Stomach smooth muscle (tissue), 2 donors: ENCODE data around the gene GRIN1.

ENCODE experiments used
- H3K27ac ChIP-seq: one replicate; pipeline ENCODE4 v1.7.0; 2013; ENCODE audit warnings: mild to moderate bottlenecking, low read length, inconsistent platforms
- H3K27me3 ChIP-seq, 2 donors: one replicate each; pipeline ENCODE4 v1.7.0; 2013; ENCODE audit warnings: low read length in 2 of 2; ENCODE audit not compliant: insufficient read depth in 2 of 2, control insufficient read depth in 1 of 2
- H3K36me3 ChIP-seq, 2 donors: one replicate each; pipeline ENCODE4 v1.7.0; 2013; ENCODE audit warnings: low read length in 2 of 2; ENCODE audit not compliant: control insufficient read depth in 2 of 2, insufficient read depth in 2 of 2
- H3K4me1 ChIP-seq: one replicate; pipeline ENCODE4 v1.7.0; 2013; ENCODE audit warnings: low read length; ENCODE audit not compliant: control insufficient read depth, insufficient read depth
- H3K4me3 ChIP-seq, 2 donors: one replicate each; pipeline ENCODE4 v1.7.0; 2013; ENCODE audit warnings: low read length in 2 of 2
- H3K9ac ChIP-seq, 2 donors: one replicate each; pipeline ENCODE4 v1.7.0; 2013; ENCODE audit warnings: low read length in 2 of 2, mild to moderate bottlenecking in 1 of 2
- H3K9me3 ChIP-seq, 2 donors: one replicate each; pipeline ENCODE4 v1.7.0; 2013; ENCODE audit warnings: low read length in 2 of 2; ENCODE audit not compliant: control insufficient read depth in 2 of 2
- donor health status: healthy.
- donor health status: Pancreatic carcinoma.

The GRIN1 gene

DNA sequence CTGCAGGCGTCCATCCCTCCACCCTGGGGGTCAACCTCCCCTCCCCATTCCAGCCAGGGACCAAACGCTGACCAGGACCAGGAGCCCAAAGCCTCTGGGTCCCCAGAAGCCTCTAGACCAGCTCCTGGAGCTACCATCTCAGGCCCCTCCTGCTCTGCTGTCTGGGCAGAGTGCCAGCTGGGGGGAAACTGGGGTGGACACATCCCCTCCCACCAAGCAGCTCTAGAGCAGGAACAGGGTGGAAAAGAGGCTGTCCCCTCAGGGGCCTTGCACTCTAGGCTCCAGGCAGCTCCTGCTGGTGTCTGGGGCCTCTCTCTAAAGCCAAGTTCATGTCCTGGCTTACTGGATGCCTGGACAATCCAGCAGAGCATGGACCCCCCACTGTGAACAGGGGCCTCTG, 53.9 kb downstream of the GRIN1 start:
- H3K27ac ChIP-seq: no peak overlapping the region
- H3K9ac ChIP-seq: no peak overlapping the region
- no peaks in the 10 kb centered on the region for H3K9me3 ChIP-seq
- no peak overlapping the region for H3K4me3 ChIP-seq
- H3K36me3 ChIP-seq: peaks cover 2 to 5% of the 10 kb centered on the region in 2 donors
- H3K4me1 ChIP-seq: peaks cover 36% of the 10 kb centered on the region
- H3K27me3 ChIP-seq: no peaks in the 10 kb centered on the region

DNA sequence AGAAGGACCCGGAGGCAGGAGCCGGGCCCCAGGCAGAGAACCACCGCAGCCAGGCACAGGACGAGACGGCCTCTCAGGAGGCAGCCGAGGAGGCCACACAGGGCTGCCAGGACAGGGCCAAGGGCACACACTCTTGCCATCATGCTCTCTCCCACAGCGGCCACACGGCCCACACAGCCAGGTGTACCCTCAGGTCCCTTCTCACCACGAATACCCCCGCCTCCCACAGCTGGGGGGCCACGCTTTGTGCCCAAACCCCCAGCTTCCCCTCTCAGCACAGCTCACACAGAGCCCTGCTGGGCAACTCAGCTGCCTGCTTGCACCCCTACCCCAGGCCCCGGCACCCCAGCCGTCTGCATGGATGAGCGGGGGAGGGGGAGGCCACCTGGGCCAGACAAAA, 54.8 kb downstream of the GRIN1 start:
- H3K4me3 ChIP-seq: no peak overlapping the region
- no peak overlapping the region for H3K9ac ChIP-seq
- no peaks in the 10 kb centered on the region for H3K9me3 ChIP-seq
- H3K27me3 ChIP-seq: no peaks in the 10 kb centered on the region
- H3K27ac ChIP-seq: no peak overlapping the region
- peaks cover 2 to 5% of the 10 kb centered on the region in 2 donors for H3K36me3 ChIP-seq
- H3K4me1 ChIP-seq: peaks cover 42% of the 10 kb centered on the region

DNA sequence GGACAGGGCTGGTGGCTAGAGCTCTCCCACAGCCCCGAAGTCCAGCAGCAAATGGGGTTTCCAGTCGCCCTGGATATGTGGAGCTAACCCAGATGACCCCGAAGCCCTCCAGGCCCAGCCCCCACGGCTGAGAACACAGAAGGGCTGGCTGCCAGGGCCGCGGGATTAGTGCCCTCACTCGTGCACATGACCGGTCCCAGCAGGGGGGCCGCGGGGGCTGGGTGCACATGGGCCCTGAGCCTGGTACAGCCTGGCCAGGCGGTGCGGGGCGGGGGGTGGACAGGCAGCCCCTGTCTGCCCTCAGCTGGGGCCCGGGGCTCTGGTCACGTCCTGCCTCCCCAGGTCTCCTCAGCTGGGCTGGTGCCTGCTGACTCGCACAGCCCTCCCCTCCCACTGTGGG, 55.4 kb downstream of the GRIN1 start:
- H3K4me1 ChIP-seq: peaks cover 43% of the 10 kb centered on the region
- H3K27ac ChIP-seq: no peak overlapping the region
- H3K9ac ChIP-seq: no peak overlapping the region
- H3K9me3 ChIP-seq: no peaks in the 10 kb centered on the region
- H3K4me3 ChIP-seq: no peak overlapping the region
- peaks cover 2 to 5% of the 10 kb centered on the region in 2 donors for H3K36me3 ChIP-seq
- H3K27me3 ChIP-seq: no peaks in the 10 kb centered on the region

DNA sequence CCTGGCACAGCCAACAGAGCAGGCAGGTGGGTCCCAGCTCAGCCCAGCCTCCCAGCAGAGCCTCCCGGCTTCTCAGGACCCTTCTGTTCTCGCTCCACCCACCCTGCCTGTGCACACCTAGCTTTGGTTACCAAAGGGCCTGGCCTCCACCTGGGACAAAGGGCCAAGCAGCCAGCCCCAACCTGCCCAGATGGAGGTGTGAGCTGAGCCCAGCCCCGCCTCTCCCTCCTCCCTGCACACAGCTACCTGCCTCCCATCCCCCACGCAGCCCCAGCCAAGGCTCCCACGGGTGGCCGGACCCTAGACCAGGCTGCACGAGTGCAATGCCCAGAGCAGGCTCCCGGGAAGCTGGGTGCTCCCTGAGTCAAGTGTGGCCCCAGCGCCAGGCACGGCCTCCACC, 56.0 kb downstream of the GRIN1 start:
- Histone ChIP-seq H3K36me3 (peaks cover 2 to 4% of the 10 kb centered on the region in 2 donors), H3K27ac (no peak overlapping the region), H3K4me3 (no peak overlapping the region), H3K4me1 (peaks cover 43% of the 10 kb centered on the region), H3K27me3 (no peaks in the 10 kb centered on the region), H3K9ac (no peak overlapping the region), H3K9me3 (no peaks in the 10 kb centered on the region)

DNA sequence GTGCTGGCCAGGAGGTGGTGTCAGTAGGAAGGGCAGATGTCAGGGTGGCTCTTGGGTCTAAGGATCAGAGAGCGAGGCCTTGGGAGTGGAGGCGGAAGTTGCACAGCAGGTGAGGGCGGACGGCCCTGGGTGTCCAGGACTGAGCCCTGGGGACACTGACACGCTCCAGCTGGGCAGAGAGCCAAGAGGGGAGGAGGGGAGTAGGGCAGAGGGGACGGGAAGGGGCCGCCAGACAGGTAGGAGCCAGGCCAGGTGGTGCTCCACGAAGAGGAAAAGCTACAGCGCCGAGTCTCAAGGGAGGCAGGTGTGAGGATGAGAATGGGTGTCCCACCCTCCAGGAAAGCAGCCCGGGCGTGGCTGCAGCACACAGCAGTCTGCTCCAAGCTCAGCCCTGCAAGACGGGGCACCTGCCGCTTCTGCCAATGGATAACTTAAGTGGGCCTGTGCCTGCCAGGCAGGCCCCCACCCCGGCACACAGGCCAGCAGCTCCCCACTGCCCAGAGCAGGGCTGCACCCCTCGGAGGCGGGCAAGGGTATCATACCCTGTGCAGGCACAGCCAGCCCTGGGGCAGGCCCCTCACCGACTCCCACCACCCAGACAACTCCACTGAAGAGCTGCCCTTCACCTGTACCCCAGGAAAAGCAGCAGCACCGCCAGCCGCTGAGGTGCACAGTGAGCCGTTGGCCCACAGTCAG, 56.7 kb downstream of the GRIN1 start:
- H3K4me3 ChIP-seq: no peak overlapping the region
- H3K36me3 ChIP-seq: peaks cover 0 to 2% of the 10 kb centered on the region in 2 donors
- no peaks in the 10 kb centered on the region for H3K27me3 ChIP-seq
- peaks cover 36% of the 10 kb centered on the region for H3K4me1 ChIP-seq
- no peak overlapping the region for H3K27ac ChIP-seq
- no peak overlapping the region for H3K9ac ChIP-seq
- H3K9me3 ChIP-seq: no peaks in the 10 kb centered on the region

DNA sequence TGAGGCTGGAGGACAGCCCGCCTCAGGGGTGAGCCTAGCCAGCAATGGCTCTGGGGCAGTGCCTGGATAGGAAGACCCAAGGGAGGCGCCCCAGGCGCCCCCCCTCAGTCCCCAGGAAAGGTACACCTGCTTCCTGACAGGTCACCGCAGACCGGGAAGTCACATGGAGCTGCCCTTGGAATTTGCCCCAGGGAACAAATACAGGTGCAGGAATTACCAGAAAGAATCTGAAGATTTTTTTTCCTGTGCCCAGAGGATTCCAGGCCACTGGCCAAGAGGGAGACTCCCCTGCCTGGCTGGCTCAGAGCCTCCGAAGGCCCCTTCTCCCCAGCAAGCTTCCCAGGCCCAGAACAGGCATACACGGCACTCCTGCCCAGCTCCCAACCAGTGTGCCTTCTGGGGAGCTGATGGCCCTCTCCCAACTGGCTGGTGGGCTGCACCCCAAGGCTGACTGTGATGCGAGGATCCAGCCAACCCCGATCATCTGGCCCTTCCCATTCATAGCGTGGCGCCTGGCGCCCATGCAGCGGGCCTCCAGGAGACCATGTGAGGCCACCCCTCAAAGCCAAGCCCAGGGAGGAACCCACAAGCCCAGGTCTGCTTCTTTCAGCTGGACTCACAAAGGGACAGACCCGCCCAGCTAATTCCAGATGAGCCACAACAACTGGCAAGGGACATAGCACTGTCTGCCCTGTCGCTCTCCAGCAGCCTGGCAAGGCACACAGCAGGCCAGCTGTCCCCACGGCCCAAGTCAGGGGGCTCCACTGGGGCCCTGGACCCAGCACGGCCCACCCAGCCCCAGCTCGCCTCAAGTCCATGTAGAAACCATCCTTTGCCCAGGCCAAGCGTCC, 59.3 kb downstream of the GRIN1 start:
- Histone ChIP-seq H3K27me3 (no peaks in the 10 kb centered on the region), H3K4me1 (peaks cover 38% of the 10 kb centered on the region), H3K27ac (no peak overlapping the region), H3K36me3 (no peaks in the 10 kb centered on the region), H3K4me3 (peak overlapping the region in 1 of 2 donors; percentile 60), H3K9me3 (no peaks in the 10 kb centered on the region), H3K9ac (peak overlapping the region in 1 of 2 donors; percentile 51)

DNA sequence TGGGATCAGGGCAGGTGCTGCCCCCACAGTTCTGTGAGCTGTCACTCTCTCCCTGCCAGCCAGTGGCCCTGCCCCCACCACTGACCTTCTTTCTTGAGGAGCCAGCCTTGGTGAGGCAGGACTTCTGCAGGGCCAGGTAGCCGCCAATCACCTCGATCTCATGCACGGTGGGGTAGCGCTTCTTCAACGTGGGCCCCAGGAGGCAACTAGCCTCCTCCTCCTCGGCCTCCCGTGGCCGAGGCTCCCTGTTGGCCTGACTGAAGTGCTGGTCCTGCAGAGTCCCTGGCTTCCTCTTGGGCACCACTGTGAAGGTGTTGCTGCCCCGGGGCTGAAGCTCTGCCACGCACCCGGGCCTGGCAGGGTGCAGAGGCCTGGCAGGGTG, 59.9 kb downstream of the GRIN1 start:
- no peaks in the 10 kb centered on the region for H3K9me3 ChIP-seq
- peak overlapping the region in 1 of 2 donors; percentile 60 for H3K4me3 ChIP-seq
- H3K27ac ChIP-seq: no peak overlapping the region
- H3K36me3 ChIP-seq: no peaks in the 10 kb centered on the region
- H3K4me1 ChIP-seq: peaks cover 44% of the 10 kb centered on the region
- peak overlapping the region in 1 of 2 donors; percentile 51 for H3K9ac ChIP-seq
- H3K27me3 ChIP-seq: no peaks in the 10 kb centered on the region

DNA sequence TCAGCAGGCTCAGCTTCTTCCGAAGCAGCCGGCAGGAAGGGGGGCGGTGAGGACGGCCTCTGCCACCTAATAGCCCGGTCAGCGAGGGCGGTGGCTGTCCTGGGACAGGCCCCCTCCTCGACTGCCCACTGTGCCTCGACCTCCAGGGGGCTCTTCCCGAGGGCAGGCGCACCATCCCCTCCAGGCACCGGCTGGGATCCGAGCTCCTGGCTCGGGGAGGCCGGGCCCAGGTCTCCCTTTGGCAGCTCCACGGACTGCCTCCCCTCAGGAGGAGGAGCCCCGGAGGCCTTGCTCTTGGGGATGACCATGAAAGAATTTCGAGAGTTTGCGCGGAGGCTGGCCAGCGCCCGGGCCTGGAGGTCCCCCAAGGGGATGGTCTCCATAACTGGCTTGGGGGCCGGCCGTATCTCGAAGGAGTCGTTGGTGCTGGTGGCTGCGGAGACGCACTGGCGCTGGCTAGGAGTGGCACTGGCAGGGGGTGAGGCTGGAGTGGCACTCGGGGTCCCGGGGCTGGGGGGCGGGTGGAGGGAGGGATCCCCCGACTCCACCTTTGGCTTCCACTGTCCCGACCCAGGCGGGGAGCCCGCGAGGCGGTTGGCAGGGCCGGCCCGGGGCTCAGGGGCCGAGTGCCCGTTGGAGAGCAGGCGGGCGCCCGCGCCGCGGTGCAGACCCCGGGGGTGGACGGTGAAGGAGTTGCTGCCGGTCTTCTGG, 60.6 kb downstream of the GRIN1 start:
- Histone ChIP-seq H3K27me3 (no peaks in the 10 kb centered on the region), H3K4me1 (peaks cover 50% of the 10 kb centered on the region), H3K27ac (no peak overlapping the region), H3K4me3 (peak overlapping the region in 1 of 2 donors; percentile 60), H3K9ac (peak overlapping the region in 1 of 2 donors; percentile 13), H3K9me3 (no peaks in the 10 kb centered on the region), H3K36me3 (no peaks in the 10 kb centered on the region)

DNA sequence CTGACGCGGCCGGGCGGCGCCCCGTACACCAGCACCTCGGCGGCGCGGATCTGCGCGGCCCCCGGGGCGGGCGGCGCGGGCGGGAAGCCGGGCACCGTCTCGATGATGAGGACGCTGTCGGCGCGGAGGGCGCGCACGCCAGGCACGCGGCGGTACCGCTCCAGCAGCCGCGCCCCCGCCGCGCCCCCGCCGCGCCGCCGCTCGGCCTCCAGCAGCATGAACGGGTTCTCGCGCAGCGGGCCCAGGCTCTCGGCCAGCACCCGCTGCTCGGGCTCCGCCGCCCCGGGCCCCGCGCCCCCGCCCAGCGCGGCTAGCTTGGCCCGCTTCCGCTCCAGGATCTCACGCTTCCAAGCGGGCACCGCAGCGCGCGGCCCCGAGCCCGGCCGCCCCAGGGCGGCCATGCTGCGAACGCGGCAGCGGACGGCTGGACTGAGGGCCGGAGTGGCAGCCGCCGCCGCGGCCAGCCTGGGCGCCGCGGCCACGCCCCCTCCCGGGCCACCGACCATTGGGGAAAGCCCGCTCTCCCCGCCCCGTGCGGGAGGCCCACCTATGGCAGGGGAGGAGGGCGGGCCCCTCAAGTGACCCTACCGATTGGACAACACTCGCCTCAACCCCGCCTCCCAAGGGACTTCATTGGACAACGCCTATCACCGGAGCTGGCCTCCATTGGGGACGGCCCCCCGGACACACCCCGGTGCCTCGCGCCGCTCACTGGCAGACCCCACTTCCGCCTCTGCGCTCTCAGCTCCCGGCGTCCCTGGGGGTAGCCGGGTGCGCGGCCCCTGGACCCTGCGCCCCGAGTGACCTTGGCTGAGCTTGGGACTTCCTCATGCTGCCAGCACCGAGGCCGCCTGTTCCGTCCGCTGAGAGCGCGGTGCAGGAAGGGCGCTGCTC, 61.6 kb downstream of the GRIN1 start, which contains the start of gene TPRN:
TPRN (minus strand) TSS at position 431 of the 894 bp plus-strand sequence; CDS start at position 401, 30 bp downstream.
- no peaks in the 10 kb centered on the region for H3K36me3 ChIP-seq
- H3K9me3 ChIP-seq: no peaks in the 10 kb centered on the region
- H3K27me3 ChIP-seq: no peaks in the 10 kb centered on the region
- H3K9ac ChIP-seq: peak within 1 kb of the TSS; percentile 50 to 62
- H3K27ac ChIP-seq: peak within 1 kb of the TSS; percentile 53
- H3K4me3 ChIP-seq: peak within 1 kb of the TSS; percentile 59 to 80
- H3K4me1 ChIP-seq: peaks cover 55% of the 10 kb centered on the region
